Left colon (tissue), 2 donors: ENCODE data around the gene CCDC12. TPM values are rescaled to one million over a fixed set of nuclear protein-coding genes. Genes with fewer than 3 reads are reported as not detected.

ENCODE experiments used
- ATAC-seq: fragments of 200-7000 bp; cut with Tn5 transposase; one replicate; pipeline ENCODE4 v1.9.1; 2020; ENCODE audit warnings: mild to moderate bottlenecking, moderate library complexity
- DNase-seq, 2 donors: peaks; one replicate each; pipeline ENCODE4 v3.0.0-alpha.2; 2020
- intact Hi-C, 2 donors: fragments of 100-400 bp; cut with DNase I in 1 of 2; cut with micrococcal nuclease in 1 of 2; formaldehyde crosslinking; loops; one replicate each; pipeline versions ENCODE4 v1.11.2 to v1.14.0; 2022; cut with DNase I, micrococcal nuclease
- total RNA-seq, 2 donors: library from RNA; stranded (reverse); fragmentation: NEBNext Ultra II Directional; extraction: Animal tissue kit (Norgen Biotek cat#: 25700); gene quantifications; one replicate each; pipeline ENCODE4 v1.2.1, GENCODE V29; 2021
- donor health status: DM: no; HTN: no; CAD: no.
- donor health status: DM: yes; HTN: yes; CAD: no.

Gene CCDC12
- total RNA-seq, 2 donors from 2014 or later, result 40.0 to 54.4 TPM

DNA sequence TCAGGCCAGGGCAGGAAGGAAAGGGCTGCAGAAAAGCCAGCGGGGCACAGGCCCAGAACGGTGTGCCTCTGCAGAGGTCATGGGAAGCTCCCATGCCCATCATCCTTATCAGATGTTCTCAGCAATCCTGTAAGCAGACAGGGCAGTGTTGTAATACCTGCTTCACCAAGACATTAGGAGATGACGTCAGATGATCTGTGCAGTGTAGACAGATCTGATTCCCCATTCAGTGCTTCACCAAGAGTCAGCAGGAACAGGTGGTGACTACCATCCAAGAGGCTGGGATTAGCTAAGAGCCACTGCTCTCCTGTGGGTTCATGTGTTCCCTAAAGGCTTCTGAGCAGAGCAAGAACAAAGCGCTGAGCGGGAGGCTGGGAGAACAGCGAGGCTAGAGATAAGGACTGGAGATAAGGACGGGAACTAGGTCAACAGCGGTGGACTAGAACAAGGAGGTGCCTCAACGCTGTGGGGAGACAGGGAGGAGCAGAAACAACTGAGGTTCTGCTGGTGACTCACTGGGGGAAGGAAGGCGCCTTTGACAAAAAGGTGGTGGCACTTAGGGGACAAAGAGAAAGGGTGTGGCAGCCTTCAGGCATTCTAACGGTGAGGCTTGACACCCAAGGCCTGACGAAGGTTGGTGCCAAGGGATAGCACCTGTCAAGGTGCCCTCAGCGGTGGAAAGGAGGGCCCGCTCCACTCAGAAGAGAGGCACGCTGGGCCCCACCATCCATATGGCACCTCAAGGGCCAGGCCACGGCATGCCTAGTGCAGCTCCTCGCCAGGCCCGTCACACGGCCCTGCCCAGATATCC, 28.4 kb downstream of the CCDC12 start:
- intact Hi-C loops, result no loop called here
- ATAC-seq, result peak; percentile 78
- peak; percentile 75 to 92 for DNase-seq

DNA sequence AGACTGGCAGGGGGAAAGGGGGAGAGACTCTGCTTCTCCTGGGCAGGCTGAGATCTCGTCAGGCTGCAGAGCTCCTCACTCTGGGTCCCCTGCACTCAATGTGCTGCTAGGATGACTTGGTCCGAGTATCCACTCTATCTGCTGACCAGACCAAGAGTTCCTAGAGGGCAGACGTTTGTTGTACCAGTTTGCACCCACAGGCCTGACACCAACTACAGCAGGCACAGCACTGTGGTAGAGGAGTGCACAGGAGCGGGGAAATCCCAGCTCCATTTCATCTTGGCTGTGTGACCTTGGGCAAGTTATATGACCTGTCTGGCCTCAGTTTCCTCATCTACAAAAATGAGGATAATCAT, 29.0 kb downstream of the CCDC12 start:
- DNase-seq, result no peak
- no peak for ATAC-seq
- intact Hi-C loops, result no loop called here

GRCh38 chr3:46946856-46947545, 29.5 kb downstream of the CCDC12 start:
- intact Hi-C loops, result no loop called here
- DNase-seq (peak; percentile 59 to 74), ATAC-seq (peak; percentile 31)

DNA sequence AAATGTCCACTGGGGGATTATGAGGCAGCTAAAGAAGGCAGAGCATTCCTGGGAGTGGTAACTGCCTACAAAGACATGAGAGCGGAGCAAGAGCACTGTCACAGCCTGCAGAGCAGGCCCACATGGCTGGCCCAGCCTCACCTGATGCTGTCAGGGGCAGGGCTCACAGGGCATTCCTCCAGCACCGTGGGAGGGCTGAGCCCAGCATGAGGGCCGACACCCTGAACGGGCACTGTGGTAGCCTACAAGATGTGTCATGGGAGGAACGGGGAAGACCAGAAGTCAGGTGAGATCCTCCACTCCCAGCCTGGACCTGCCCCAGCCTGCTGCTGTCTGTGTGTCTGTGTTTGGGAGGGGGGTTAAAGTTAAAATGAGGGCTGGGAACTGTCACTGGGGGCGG, 30.1 kb downstream of the CCDC12 start:
- intact Hi-C loops, result no loop called here
- ATAC-seq (peak; percentile 27), DNase-seq (peak; percentile 57 to 64)

- ATAC-seq, result no peak
- no peak for DNase-seq
- intact Hi-C loops, result no loop called here
These were observed 32.4 kb downstream of the CCDC12 start for GRCh38 chr3:46944191-46944590.

DNA sequence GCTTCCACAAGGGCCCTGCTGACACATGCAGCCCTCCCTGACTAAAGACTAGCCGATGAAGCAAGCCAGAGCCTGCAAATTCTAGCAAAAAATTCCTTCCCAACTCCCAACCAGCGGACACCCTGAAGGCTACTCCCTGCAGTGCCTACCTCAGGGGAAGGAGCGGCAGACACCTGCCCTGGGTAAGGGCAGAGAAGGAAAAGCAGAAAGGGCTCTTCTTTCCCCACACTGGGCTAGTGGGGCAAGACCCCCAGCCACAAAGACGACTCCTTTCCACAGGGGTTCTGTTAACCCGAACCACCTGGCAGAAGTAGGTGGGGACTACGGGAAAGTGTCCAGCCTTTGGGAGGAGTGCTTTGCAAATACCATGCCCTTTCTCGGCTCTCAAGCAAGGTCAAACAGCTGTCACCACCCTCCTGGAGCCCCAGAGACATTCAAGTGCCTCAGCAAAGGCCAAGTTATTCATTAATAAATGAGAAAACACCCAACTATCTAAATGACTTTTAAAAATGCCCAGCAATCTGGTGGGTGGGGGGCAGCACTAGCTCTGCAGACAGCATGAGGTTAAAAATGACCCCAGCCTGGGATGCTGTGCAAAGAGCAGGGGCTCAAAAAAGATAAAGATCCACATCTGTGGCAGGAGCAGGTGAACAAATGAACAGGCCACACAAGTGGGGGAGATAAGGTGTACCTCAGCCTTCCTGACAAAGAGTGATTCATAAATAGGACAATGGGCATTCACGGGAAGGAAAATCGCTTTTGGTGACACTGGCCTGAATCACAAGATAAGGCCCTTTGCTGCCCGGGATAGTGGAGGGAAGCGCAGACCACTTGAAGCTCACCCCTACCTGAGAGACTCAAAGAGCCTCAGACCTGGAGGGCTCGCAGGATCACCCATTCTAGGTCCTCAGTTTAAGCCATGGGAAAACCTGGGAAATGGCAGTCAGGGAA, 33.0 kb downstream of the CCDC12 start:
- intact Hi-C loops, result no loop called here
- peak; percentile 53 for ATAC-seq
- peak; percentile 61 to 69 for DNase-seq

GRCh38 chr3:46942481-46943236, 33.9 kb downstream of the CCDC12 start:
- DNase-seq (no peak), ATAC-seq (no peak)
- intact Hi-C loops, result no loop called here

DNA sequence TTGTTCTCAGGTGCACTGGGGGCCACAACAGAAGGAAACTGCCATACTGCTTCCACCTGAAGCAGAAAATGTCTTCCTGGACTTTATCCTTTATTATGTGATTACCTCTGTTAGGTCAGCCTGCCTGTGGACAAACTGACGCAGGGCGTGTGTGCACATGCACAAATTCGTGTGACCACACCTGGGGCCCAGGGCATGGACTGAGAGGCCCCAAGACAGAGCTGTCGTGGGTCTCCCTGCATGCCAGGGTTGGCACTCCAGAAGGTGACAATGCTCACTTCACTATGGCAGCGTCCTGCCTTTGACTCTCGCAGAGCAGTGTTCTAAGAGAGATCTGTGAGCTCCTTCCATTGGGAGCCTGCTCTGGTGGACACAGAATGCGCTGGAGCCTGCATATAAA, 34.5 kb downstream of the CCDC12 start:
- ATAC-seq, result peak; percentile 59
- peak; percentile 59 for DNase-seq
- intact Hi-C loops, result no loop called here

DNA sequence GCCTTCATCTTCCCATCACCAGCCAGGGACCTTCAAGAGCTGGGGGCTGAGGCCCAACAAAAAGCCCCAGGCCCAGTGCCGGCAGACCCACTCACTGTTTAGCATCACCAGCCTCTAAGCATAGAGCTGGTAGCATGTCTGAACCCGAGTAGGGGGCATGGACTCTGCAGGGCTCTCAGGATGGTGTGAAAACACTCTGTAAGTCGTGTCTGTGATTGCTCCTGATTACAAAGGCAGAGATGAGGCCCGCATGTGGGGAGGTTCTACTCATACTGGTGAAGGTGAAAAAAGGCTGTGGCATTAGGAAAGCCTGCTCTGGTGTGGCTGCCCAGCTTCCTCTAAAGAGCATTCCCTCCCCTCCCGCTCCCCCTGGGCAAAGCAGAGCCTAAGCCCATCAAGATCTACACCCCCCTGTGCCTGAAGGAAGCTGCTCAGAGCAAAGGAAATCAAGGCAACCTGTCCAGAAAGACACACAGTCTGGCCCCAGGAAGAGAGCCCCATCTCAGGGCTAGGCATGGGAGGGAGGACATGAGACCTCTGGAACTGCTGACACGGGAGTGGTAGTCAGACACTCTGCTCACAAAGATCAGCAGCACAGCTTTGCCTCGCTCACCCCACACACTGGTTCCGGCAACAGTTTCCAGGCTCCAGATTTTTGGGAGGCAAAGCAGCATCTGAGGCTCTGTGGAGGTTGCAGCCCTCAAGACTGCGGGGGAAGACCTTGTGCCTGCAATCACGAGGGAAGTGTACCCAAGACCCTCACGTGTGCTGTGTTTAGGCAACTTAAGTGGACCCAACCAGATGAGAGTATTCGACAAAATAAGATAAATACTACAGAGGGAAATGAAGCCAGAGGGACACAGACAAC, 36.7 kb downstream of the CCDC12 start:
- no peak for ATAC-seq
- peak in 1 of 2 donors; percentile 4 for DNase-seq
- intact Hi-C loops, result no loop called here

DNA sequence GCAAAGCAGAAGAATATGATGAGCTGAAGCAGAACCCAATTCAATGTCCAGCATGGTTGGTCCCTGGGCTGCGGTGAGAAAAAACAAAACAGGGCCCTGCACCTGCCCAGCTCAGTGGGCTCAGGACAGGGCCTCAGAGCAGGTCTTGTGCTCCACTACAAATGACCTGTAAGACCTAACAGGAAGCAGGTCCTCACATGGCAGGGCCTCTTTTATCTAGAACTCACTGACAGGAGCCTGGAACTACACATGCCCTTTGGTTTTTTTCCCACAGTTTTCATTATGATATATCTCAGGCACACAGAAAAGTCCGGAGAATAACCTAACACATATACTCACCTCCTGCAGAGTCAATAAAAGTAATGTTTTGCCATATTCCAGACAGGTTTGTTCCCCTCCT, 38.4 kb downstream of the CCDC12 start:
- intact Hi-C loops, result no loop called here
- no peak for ATAC-seq
- no peak for DNase-seq

GRCh38 chr3:46936733-46937250, 39.8 kb downstream of the CCDC12 start:
- DNase-seq, result no peak
- no peak for ATAC-seq
- intact Hi-C loops, result no loop called here

DNA sequence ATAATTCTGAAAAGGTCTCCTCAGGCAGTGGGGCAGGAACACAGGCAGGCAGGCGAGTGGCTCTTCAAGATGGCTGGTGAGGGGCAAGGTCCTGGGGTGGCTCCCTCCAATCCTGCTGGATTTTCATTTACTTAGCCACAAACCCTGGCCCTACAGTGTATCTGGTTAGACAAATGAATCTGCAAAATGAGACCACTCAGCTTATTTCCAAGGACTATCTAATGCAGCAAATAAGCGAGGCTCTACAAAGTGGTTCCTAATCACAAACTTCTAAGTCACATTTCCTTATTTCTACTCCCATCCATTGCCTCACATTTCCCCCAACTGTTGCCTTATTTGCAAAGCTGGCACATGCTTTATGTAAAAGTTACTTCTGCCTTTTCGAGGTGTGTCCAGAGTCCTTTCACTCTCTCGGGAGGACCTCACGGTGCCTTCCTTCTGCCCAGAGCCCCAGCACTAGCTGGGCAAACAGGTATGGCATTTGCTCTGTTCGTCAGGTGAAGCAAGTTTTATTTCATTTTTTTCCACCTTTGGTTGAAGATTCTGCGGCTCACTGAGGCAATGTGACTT, 40.5 kb downstream of the CCDC12 start:
- intact Hi-C loops, result no loop called here
- no peak for DNase-seq
- no peak for ATAC-seq

GRCh38 chr3:46935168-46935858, 41.2 kb downstream of the CCDC12 start:
- DNase-seq (peak; percentile 46 to 79), ATAC-seq (peak; percentile 35)
- intact Hi-C loops, result no loop called here

DNA sequence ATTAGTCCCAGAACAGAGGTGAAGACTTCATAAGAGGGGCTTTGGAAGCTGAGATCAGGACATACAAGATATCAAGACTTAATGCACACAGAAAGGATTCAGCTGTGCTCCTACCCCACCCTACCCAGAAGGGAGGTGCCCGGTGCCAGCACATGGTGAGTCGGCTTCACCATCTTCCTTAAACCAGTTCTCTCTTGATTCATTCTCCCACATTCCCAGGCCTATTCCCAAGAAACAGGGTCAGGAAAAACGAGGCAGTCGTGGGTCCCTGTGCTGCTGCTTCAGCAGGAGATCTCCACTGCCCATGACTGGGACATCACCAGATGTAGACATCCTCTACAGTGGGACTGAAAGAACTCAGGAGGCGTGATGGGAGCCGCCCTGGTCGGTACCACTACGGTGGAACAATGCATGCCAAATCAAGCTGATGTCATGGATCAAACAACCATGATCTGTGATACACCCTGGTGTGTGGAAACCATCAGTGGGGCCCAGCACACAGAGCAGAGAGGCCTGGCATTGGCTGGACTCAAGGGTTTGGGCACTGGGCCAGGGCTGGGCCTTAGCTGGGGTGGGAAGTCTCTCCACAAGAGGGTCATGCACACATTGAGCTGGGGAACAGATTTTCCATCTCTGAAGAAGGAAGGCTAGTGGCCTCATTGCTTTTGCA, 41.9 kb downstream of the CCDC12 start:
- intact Hi-C loops, result no loop called here
- DNase-seq (no peak), ATAC-seq (no peak)

- ATAC-seq (no peak), DNase-seq (no peak)
- intact Hi-C loops, result no loop called here
These were observed 42.5 kb downstream of the CCDC12 start for GRCh38 chr3:46934072-46934471.

- DNase-seq (no peak), ATAC-seq (no peak)
- intact Hi-C loops, result no loop called here
These were observed 43.3 kb downstream of the CCDC12 start for GRCh38 chr3:46933261-46933660.
